T-cell (primary cell): Measurements from ENCODE around the gene SLC6A19. TPM values are rescaled to one million over a fixed set of nuclear protein-coding genes. Genes with fewer than 3 reads are reported as not detected.

Experiments used
- ATAC-seq, 4 experiments: fragments of 200-7000 bp in 3 of 4; fragments of 150-1000 bp in 1 of 4; cut with Tn5 transposase; replicated peaks in 1 of 4; 1 replicate in 3 of 4; 2 replicates in 1 of 4; pipeline ENCODE4 v1.10.0; 2021; ENCODE audit warnings: moderate library complexity in 3 of 4, mild to moderate bottlenecking in 2 of 4, moderate number of reproducible peaks in 1 of 4
- CTCF ChIA-PET, 2 donors: fragments of 300-600 bp; sonication (Branson Sonifier 250); formaldehyde crosslinking; loops; one replicate each; lab custom pipeline; 2022; ENCODE audit warnings: antibody characterized with exemption in 2 of 2; lab: Charles Lee
- POLR2A ChIA-PET, 2 donors: fragments of 300-600 bp; sonication (Branson Sonifier 250); formaldehyde crosslinking; loops; one replicate each; lab custom pipeline; 2022; ENCODE audit warnings: antibody characterized with exemption in 2 of 2; lab: Charles Lee
- DNase-seq, 35 experiments: peaks; one replicate each; pipeline versions ENCODE4 v3.0.0 to v3.0.0-alpha.2; 2013 to 2023
- H3K27ac ChIP-seq: one replicate; pipeline ENCODE4 v1.5.1; 2013; ENCODE audit warnings: low read length
- H3K27me3 ChIP-seq, 2 experiments: replicated peaks in 1 of 2; 1 replicate in 1 of 2; 2 replicates in 1 of 2; pipeline versions ENCODE4 v1.6.1 to v1.7.0; 2013; ENCODE audit warnings: low read length in 1 of 2, mixed read lengths in 1 of 2; ENCODE audit not compliant: control insufficient read depth in 2 of 2, insufficient read depth in 2 of 2; ENCODE audit errors: extremely low read depth in 1 of 2
- H3K36me3 ChIP-seq, 2 donors: 1 replicate in 1 of 2; 2 replicates in 1 of 2; pipeline versions ENCODE4 v1.6.1 to v1.7.0; 2013; ENCODE audit warnings: low read length in 1 of 2; ENCODE audit not compliant: control insufficient read depth in 2 of 2, insufficient read depth in 1 of 2; ENCODE audit errors: extremely low read depth in 1 of 2
- H3K4me1 ChIP-seq, 2 experiments: 1 replicate in 1 of 2; 2 replicates in 1 of 2; pipeline versions ENCODE4 v1.6.1 to v1.7.0; 2013; ENCODE audit warnings: low read length in 2 of 2, mixed read lengths in 1 of 2; ENCODE audit not compliant: insufficient read depth in 2 of 2, control insufficient read depth in 1 of 2; ENCODE audit errors: extremely low read depth in 1 of 2
- H3K4me3 ChIP-seq, 2 donors: 1 replicate in 1 of 2; 2 replicates in 1 of 2; pipeline versions ENCODE4 v1.5.1 to v1.7.0; 2013; ENCODE audit warnings: mild to moderate bottlenecking in 2 of 2, low read length in 1 of 2, moderate library complexity in 1 of 2; ENCODE audit not compliant: control insufficient read depth in 1 of 2; ENCODE audit errors: extremely low read depth in 1 of 2
- H3K9me3 ChIP-seq: 2 replicates; pipeline ENCODE4 v1.7.0; 2013
- H3K27ac Mint-ChIP-seq, 2 donors: one replicate each; pipeline ENCODE4 v1.8.0; 2020 to 2021; ENCODE audit warnings: mild to moderate bottlenecking in 2 of 2, mixed read lengths in 2 of 2
- H3K27me3 Mint-ChIP-seq, 2 donors: one replicate each; pipeline ENCODE4 v1.8.0; 2021 to 2022; ENCODE audit warnings: mixed read lengths in 2 of 2
- H3K36me3 Mint-ChIP-seq: one replicate; pipeline ENCODE4 v1.8.0; 2021; ENCODE audit warnings: mixed read lengths
- H3K4me1 Mint-ChIP-seq, 3 donors: one replicate each; pipeline ENCODE4 v1.8.0; 2020 to 2022; ENCODE audit warnings: mixed read lengths in 3 of 3, mild to moderate bottlenecking in 1 of 3
- H3K4me3 Mint-ChIP-seq, 3 donors: one replicate each; pipeline ENCODE4 v1.8.0; 2020 to 2022; ENCODE audit warnings: mild to moderate bottlenecking in 3 of 3, mixed read lengths in 3 of 3, moderate library complexity in 3 of 3
- H3K9me3 Mint-ChIP-seq, 3 donors: one replicate each; pipeline ENCODE4 v1.8.0; 2020 to 2022; ENCODE audit warnings: mixed read lengths in 3 of 3
- WGBS: methylation state at CpG from one replicate; pipeline ENCODE4 v1.1.5; 2013; ENCODE audit warnings: missing lambda C conversion rate; ENCODE audit not compliant: insufficient coverage; 5-methylcytosine and 5-hydroxymethylcytosine counted together
- total RNA-seq, 35 experiments: library from RNA in 6 of 35; stranded (reverse) in 6 of 35; fragments of 120-200 nt in 1 of 35; gene quantifications; one replicate each; pipeline versions ENCODE4 v1.2.1 to v1.2.4 and lab custom pipeline; 2013 to 2026

Gene SLC6A19
- total RNA-seq, 5 donors from 2014 or later (not counting 1 experiment from before 2014, with no cell fraction given): 0.06 TPM; not detected in 4

DNA sequence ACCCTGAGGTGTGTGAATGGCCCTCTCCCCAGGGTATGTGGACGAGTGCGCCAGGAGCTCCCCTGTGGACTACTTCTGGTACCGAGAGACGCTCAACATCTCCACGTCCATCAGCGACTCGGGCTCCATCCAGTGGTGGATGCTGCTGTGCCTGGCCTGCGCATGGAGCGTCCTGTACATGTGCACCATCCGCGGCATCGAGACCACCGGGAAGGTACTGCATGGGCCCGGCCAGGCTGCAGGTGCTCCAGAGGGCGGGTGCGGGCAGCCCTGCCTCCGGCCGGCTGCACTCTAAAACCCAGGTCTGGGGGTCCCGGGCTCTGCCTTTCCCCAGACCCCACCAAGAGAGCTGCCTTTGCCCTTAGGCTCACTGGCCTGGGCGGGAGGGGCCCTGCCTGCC lies 10.9 kb downstream of the SLC6A19 start:
- 95% methylated on average over 19 of the region's 20 CpGs for WGBS
- H3K27ac ChIP-seq: no peak overlapping the region
- no peak for DNase-seq

DNA sequence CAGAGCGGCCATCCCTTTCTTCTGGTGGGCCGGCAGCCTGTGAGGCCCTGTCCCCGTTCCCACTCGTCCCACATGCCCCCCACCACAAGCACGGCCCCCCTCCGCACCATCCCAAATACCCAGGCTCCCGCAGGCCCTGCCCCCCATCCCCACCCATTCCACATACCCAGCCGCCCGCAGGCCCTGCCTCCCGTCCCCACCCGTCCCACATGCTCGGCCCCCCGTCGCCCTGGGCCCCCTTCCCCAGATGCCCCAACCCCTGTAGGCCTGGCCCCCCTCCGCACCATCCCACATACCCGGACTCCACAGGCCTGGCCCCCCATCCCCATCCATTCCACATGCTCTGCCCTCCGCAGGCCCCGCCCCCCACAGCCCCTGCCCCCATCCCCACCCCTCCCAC lies 11.5 kb downstream of the SLC6A19 start:
- no peak for DNase-seq
- ChIA-PET CTCF (no interaction called here), POLR2A (no interaction called here)
- ATAC-seq: no peak
- Histone ChIP-seq H3K27me3 (peaks cover 0 to 22% of the 10 kb centered on the region in 2 experiments), H3K4me1 (peaks cover 0 to 5% of the 10 kb centered on the region in 2 experiments), H3K27ac (no peak overlapping the region), H3K36me3 (no peaks in the 10 kb centered on the region), H3K4me3 (no peak overlapping the region), H3K9me3 (no peaks in the 10 kb centered on the region)
- H3K27me3 Mint-ChIP-seq: peaks cover 4 to 5% of the 10 kb centered on the region in 2 donors
- no peaks in the 10 kb centered on the region for H3K36me3 Mint-ChIP-seq
- no peak overlapping the region for H3K4me3 Mint-ChIP-seq
- no peaks in the 10 kb centered on the region for H3K4me1 Mint-ChIP-seq
- no peaks in the 10 kb centered on the region for H3K9me3 Mint-ChIP-seq
- no peak overlapping the region for H3K27ac Mint-ChIP-seq
- WGBS: no CpG with 5 or more reads among the region's 18 CpGs

More for the DNA sequence above, 10.9 kb downstream of the SLC6A19 start:
- Mint-ChIP-seq H3K4me1 (no peaks in the 10 kb centered on the region), H3K9me3 (no peaks in the 10 kb centered on the region), H3K27ac (no peak overlapping the region), H3K4me3 (no peak overlapping the region), H3K36me3 (no peaks in the 10 kb centered on the region), H3K27me3 (peaks cover 2 to 4% of the 10 kb centered on the region in 2 donors)
- no peak for ATAC-seq
- Histone ChIP-seq H3K36me3 (no peaks in the 10 kb centered on the region), H3K4me1 (no peaks in the 10 kb centered on the region), H3K27me3 (peaks cover 0 to 20% of the 10 kb centered on the region in 2 experiments), H3K9me3 (no peaks in the 10 kb centered on the region), H3K4me3 (no peak overlapping the region)
- ChIA-PET POLR2A (no interaction called here), CTCF (no interaction called here)

DNA sequence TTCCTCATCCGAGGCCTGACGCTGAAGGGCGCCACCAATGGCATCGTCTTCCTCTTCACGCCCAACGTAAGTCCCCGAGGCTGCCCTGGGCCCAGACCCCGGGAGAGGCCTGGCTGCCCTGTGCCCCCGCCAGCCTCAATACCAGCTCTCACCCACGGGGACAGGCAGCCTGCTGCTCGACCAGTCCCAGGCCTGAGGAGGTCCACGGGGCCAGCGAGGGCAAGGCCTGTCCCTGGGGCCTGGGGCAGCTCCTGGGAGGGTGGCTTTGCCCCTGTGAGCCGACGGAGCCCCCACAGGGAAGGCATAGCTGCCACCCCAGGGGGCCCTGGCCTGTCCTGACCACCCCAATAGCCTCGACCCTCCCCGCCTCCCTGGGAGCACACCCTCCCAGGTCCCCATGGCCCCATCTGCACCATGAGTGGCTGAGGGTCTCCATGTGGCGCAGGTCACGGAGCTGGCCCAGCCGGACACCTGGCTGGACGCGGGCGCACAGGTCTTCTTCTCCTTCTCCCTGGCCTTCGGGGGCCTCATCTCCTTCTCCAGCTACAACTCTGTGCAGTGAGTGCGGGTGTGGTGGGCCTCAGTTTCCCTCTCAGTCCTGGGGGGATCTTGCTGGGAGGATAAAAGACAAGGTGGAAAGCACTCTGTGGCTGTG lies 12.2 kb downstream of the SLC6A19 start:
- Histone ChIP-seq H3K4me1 (peaks cover 0 to 6% of the 10 kb centered on the region in 2 experiments), H3K4me3 (no peak overlapping the region), H3K36me3 (no peaks in the 10 kb centered on the region), H3K9me3 (no peaks in the 10 kb centered on the region), H3K27ac (no peak overlapping the region), H3K27me3 (peaks cover 0 to 27% of the 10 kb centered on the region in 2 experiments)
- ATAC-seq (no peak), DNase-seq (no peak)
- 93% methylated on average over 20 of the region's 25 CpGs for WGBS
- Mint-ChIP-seq H3K27ac (no peak overlapping the region), H3K4me1 (no peaks in the 10 kb centered on the region), H3K27me3 (peaks cover 4 to 8% of the 10 kb centered on the region in 2 donors), H3K36me3 (no peaks in the 10 kb centered on the region), H3K4me3 (no peak overlapping the region), H3K9me3 (no peaks in the 10 kb centered on the region)
- ChIA-PET CTCF (no interaction called here), POLR2A (no interaction called here)

DNA sequence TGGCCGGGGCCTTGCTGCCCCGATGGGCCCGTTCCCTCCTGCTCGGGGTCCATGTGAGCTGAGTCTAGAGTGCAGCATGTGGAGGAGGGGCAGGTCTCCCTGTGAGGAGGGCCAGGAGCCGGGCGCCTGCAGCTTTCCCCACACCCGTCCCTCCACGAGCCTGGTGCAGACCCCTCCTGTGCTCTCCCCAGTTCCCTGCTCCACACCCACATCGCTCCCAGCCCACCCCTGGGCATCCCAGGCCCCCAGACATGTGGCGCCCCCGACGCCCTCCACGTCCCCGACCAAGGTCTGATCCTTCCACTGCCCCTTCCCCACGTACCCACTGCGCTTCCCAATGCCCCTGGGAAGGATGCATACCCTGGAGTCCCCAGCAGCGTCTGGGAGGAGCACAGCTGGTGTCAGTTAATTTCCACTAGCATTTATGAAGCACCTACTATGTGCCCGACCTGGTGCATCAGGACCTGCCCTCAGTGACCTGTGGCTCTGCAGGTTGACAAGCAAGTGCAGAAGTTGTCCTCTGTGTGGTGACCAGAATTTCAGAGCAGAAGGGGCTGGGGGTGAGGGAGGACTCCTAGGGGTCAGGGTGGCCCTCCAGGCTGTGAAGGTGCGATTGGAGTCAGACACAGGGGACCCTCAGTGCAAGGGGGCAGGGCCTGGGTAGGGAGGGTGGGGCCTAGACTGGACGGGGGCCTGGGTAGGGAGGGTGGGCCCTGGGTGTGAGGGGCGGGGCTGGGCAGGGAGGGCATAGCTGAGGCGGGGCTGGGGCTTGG lies 13.0 kb downstream of the SLC6A19 start:
- Histone ChIP-seq H3K4me1 (peaks cover 0 to 6% of the 10 kb centered on the region in 2 experiments), H3K27me3 (peaks cover 0 to 31% of the 10 kb centered on the region in 2 experiments), H3K36me3 (no peaks in the 10 kb centered on the region), H3K27ac (no peak overlapping the region), H3K9me3 (no peaks in the 10 kb centered on the region), H3K4me3 (no peak overlapping the region)
- Mint-ChIP-seq H3K9me3 (no peaks in the 10 kb centered on the region), H3K36me3 (no peaks in the 10 kb centered on the region), H3K27me3 (peaks cover 4 to 8% of the 10 kb centered on the region in 2 donors), H3K4me1 (no peaks in the 10 kb centered on the region), H3K4me3 (no peak overlapping the region), H3K27ac (no peak overlapping the region)
- no peak for DNase-seq
- WGBS: 84% methylated on average over 13 of the region's 22 CpGs
- POLR2A ChIA-PET: no interaction called here
- no peak for ATAC-seq
- CTCF ChIA-PET: no interaction called here

DNA sequence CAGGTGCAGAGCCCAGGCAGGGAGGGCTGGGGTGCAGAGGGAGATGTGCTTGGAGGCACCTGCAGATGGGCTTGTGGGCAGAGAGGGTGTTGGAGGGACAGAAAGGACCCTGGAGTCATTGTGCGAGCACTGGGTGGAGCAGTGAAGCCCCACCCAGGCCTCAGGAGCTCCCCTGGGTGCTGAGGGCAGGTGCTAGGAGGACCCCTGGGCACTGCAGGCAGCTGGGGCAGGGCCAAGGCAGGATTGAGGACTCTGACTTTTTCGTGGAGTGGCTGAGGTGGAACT lies 13.5 kb downstream of the SLC6A19 start:
- Histone ChIP-seq H3K4me1 (peaks cover 0 to 6% of the 10 kb centered on the region in 2 experiments), H3K27ac (no peak overlapping the region), H3K27me3 (peaks cover 0 to 31% of the 10 kb centered on the region in 2 experiments), H3K4me3 (no peak overlapping the region), H3K9me3 (no peaks in the 10 kb centered on the region), H3K36me3 (no peaks in the 10 kb centered on the region)
- H3K36me3 Mint-ChIP-seq: no peaks in the 10 kb centered on the region
- H3K27ac Mint-ChIP-seq: no peak overlapping the region
- no peaks in the 10 kb centered on the region for H3K9me3 Mint-ChIP-seq
- 83% methylated on average over 1 of the region's 2 CpGs for WGBS
- no peaks in the 10 kb centered on the region for H3K4me1 Mint-ChIP-seq
- peaks cover 4 to 8% of the 10 kb centered on the region in 2 donors for H3K27me3 Mint-ChIP-seq
- DNase-seq (no peak), ATAC-seq (no peak)
- POLR2A ChIA-PET: no interaction called here
- CTCF ChIA-PET: no interaction called here
- H3K4me3 Mint-ChIP-seq: no peak overlapping the region

DNA sequence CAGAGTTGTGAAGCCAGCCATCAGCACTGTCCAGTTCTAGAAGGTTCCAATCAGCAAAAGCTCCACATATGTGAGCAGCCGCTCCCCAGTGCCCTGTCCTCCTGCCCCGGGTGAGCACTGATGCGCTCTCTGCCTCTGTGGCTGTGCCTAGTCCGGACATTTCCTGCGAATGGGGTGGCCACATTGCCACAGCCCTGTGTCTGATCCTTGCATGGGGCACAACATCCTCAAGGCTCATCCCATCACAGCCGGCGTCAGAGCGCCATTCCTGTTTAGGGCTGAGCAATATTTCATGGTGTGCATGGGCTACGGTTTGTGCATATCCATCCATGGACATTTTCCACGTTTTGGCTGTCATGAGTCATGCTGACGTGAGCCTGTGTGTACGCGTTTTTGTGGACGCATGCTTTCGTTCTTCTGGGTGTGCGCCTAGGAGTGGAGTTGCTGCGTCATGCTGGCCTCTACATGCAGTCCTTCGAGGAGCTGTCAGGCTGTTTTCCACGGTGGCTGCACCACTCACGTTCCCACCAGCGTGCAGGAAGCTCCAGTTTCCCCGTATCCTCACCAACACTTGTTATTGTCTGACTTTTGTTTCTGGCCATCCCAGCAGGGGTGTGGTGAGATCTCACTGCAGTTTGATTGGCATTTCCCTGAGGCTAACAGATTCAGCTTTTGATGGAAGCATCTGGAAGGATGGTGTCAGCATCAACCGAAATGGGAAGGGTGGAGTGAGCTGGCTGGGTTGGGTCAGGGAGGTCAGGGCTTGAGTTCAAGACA lies 14.1 kb downstream of the SLC6A19 start:
- no peak overlapping the region for H3K4me3 Mint-ChIP-seq
- Histone ChIP-seq H3K9me3 (no peaks in the 10 kb centered on the region), H3K27ac (no peak overlapping the region), H3K4me3 (no peak overlapping the region), H3K36me3 (no peaks in the 10 kb centered on the region), H3K4me1 (peaks cover 0 to 6% of the 10 kb centered on the region in 2 experiments), H3K27me3 (peaks cover 0 to 31% of the 10 kb centered on the region in 2 experiments)
- ChIA-PET POLR2A (no interaction called here), CTCF (no interaction called here)
- H3K9me3 Mint-ChIP-seq: no peaks in the 10 kb centered on the region
- H3K27ac Mint-ChIP-seq: no peak overlapping the region
- 93% methylated on average over 17 of the region's 23 CpGs for WGBS
- no peak for DNase-seq
- ATAC-seq: no peak
- H3K36me3 Mint-ChIP-seq: no peaks in the 10 kb centered on the region
- H3K27me3 Mint-ChIP-seq: peaks cover 4 to 8% of the 10 kb centered on the region in 2 donors
- no peaks in the 10 kb centered on the region for H3K4me1 Mint-ChIP-seq
